Stomach smooth muscle (tissue), 2 donors: ENCODE results near the gene UBR1.
"Not testable (repeated sequence)": the region's sequence is repeated elsewhere in the genome, so short reads cannot be mapped to it uniquely, and the experiment has no call there.

ENCODE experiments used
- H3K27ac ChIP-seq: one replicate; pipeline ENCODE4 v1.7.0; 2013; ENCODE audit warnings: mild to moderate bottlenecking, low read length, inconsistent platforms
- H3K27me3 ChIP-seq, 2 donors: one replicate each; pipeline ENCODE4 v1.7.0; 2013; ENCODE audit warnings: low read length in 2 of 2; ENCODE audit not compliant: insufficient read depth in 2 of 2, control insufficient read depth in 1 of 2
- H3K36me3 ChIP-seq, 2 donors: one replicate each; pipeline ENCODE4 v1.7.0; 2013; ENCODE audit warnings: low read length in 2 of 2; ENCODE audit not compliant: control insufficient read depth in 2 of 2, insufficient read depth in 2 of 2
- H3K4me1 ChIP-seq: one replicate; pipeline ENCODE4 v1.7.0; 2013; ENCODE audit warnings: low read length; ENCODE audit not compliant: control insufficient read depth, insufficient read depth
- H3K4me3 ChIP-seq, 2 donors: one replicate each; pipeline ENCODE4 v1.7.0; 2013; ENCODE audit warnings: low read length in 2 of 2
- H3K9ac ChIP-seq, 2 donors: one replicate each; pipeline ENCODE4 v1.7.0; 2013; ENCODE audit warnings: low read length in 2 of 2, mild to moderate bottlenecking in 1 of 2
- H3K9me3 ChIP-seq, 2 donors: one replicate each; pipeline ENCODE4 v1.7.0; 2013; ENCODE audit warnings: low read length in 2 of 2; ENCODE audit not compliant: control insufficient read depth in 2 of 2
- donor health status: healthy.
- donor health status: Pancreatic carcinoma.

Gene UBR1

DNA sequence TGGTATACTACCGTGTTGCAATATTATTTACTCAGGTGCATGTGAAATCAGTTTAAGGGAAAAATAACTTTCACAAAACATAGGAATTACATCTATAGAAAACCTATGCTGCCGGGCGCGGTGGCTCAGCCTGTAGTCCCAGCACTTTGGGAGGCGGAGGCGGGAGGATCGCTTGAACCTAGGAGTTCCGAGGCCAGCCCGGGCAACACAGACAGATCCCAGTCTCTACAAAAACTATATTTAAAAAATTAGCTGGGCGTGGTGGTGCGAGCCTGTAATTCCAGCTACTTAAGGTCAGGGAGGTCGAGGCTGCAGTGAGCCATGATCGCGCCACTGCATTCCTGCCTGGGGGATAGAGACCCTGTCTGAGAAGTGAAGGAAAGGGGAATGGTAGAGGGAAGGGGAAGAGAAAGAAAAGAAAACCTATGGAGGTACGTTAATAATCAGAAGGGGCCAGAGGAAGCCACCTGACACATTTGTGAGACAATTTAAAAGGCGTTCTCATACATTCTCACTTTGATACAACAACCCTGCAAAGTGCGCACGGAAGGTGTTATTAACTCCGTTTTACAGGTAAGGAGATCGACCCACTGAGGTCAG lies 27.1 kb upstream of the UBR1 start:
- Histone ChIP-seq H3K27ac (peak overlapping the region; percentile 91), H3K9ac (peak overlapping the region; percentile 95 to 96), H3K9me3 (no peaks in the 10 kb centered on the region), H3K4me3 (peak overlapping the region; percentile 89 to 94), H3K36me3 (peaks cover 7 to 13% of the 10 kb centered on the region in 2 donors), H3K4me1 (peaks cover 8% of the 10 kb centered on the region), H3K27me3 (no peaks in the 10 kb centered on the region)

DNA sequence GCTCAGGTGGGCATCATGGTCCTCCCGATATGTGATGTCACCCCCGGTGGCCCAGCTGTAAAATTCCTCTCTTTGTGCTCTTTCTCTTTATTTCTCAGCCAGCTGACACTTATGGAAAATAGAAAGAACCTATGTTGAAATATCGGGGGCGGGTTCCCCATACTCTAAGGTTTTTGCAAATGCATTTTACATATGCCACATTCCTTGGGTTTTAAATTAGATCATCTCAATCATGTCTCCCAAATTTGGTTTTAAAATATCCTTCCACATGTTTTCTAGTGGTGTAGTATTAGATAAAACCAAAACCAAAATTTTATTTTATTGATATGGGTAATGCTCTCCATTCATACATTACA lies 23.1 kb upstream of the UBR1 start:
- Histone ChIP-seq H3K9me3 (no peaks in the 10 kb centered on the region), H3K27me3 (no peaks in the 10 kb centered on the region), H3K9ac (no peak overlapping the region), H3K4me3 (no peak overlapping the region), H3K27ac (no peak overlapping the region), H3K36me3 (no peaks in the 10 kb centered on the region), H3K4me1 (peaks cover 4% of the 10 kb centered on the region)

DNA sequence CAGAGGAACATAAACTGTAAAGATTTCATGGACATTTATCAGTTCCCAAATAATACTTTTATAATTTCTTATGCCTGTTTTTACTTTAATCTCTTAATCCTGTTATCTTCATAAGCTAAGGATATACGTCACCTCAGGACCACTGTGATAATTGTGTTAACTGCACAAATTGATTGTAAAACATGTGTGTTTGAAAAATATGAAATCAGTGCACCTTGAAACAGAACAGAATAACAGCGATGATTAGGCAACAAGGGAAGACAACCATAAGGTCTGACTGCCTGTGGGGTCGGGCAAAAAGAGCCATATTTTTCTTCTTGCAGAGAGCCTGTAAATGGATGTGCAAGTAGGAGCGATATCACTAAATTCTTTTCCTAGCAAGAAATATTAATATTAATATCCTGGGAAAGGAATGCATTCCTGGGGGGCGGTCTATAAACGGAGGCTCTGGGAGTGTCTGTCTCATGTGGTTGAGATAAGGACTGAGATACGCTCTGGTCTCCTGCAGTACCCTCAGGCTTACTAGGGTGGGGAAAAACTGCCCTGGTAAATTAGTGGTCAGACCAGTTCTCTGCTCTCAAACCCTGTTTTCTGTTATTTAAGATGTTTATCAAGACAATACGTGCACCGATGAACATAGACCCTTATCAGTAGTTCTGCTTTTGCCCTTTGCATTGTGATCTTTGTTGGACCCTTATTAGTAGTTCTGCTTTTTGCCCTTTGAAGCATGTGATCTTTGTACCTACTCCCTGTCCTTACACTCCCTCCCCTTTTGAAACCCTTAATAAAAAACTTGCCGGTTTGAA lies 22.5 kb upstream of the UBR1 start:
- H3K27me3 ChIP-seq, H3K36me3 ChIP-seq, H3K4me3 ChIP-seq, H3K9ac ChIP-seq, H3K27ac ChIP-seq, H3K4me1 ChIP-seq, H3K9me3 ChIP-seq: not testable (repeated sequence)

DNA sequence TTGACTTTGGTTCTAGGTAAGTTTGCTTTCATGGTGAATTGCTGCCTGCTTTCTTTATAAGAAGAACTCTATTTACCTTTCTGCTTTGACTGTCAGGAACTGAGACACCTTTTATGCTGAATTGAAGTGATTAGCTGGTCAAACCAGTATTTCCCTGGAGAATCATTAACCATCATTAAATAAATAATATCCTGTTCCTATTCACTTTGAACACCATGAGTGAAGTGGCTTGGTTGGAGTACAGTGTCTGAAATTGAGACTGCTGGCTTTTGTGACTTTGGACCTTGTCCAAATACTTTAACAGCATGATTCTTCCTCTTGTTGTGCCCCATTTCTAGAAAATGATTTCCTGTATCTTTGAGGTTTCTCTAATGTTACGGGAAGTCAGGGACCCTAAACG lies 21.9 kb upstream of the UBR1 start:
- peaks cover 5% of the 10 kb centered on the region for H3K4me1 ChIP-seq
- H3K4me3 ChIP-seq = no peak overlapping the region
- no peak overlapping the region for H3K9ac ChIP-seq
- no peaks in the 10 kb centered on the region for H3K9me3 ChIP-seq
- H3K27me3 ChIP-seq = no peaks in the 10 kb centered on the region
- H3K27ac ChIP-seq = no peak overlapping the region
- H3K36me3 ChIP-seq = no peaks in the 10 kb centered on the region

DNA sequence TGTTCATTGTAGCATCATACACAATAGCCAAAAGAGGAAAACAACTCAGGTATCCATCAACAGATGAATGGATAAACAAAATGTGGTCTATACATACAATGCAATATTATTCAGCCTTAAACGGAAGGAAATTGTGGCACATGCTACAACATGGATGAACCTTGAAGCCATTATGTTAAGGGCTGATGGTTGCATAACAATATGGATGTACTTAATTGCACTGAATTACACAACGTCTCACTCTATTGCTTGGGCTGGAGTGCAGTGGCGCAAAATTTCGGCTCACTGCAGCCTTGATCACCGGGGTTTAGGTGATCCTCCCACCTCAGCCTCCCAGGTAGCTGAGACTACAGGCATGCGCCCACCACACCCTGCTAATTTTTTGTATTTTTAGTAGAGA lies 20.5 kb upstream of the UBR1 start:
- Histone ChIP-seq H3K9me3 (no peaks in the 10 kb centered on the region), H3K27ac (no peak overlapping the region), H3K4me1 (peaks cover 8% of the 10 kb centered on the region)

DNA sequence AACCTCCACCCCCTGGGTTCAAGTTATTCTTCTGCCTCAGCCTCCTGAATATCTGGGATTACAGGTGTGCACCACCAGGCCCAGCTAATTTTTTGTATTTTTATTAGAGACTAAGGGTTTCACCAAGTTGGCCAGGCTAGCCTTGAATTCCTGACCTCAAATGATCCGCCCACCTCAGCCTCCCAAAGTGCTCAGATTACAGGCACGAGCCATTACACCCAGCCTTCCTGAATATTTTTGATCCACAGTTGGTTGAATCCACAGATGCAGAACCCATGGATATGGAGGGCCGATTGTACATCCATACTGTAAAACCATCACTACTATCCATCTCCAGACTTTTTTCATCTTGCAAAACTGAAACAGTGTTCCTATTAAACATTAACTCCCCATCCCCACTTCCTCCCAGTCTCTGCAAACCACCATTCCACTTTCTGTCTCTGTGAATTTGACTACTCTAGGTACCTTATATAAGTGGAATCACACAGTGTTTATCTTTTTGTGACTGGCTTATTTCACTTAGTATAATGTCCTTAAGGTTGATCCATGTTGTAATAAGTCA lies 19.3 kb upstream of the UBR1 start:
- Histone ChIP-seq H3K36me3 (no peaks in the 10 kb centered on the region), H3K27ac (no peak overlapping the region), H3K27me3 (no peaks in the 10 kb centered on the region), H3K9ac (no peak overlapping the region), H3K4me1 (peaks cover 8% of the 10 kb centered on the region), H3K9me3 (no peaks in the 10 kb centered on the region), H3K4me3 (no peak overlapping the region)

More for the DNA sequence above, 20.5 kb upstream of the UBR1 start:
- H3K36me3 ChIP-seq = no peaks in the 10 kb centered on the region
- no peak overlapping the region for H3K9ac ChIP-seq
- H3K4me3 ChIP-seq = no peak overlapping the region
- no peaks in the 10 kb centered on the region for H3K27me3 ChIP-seq

DNA sequence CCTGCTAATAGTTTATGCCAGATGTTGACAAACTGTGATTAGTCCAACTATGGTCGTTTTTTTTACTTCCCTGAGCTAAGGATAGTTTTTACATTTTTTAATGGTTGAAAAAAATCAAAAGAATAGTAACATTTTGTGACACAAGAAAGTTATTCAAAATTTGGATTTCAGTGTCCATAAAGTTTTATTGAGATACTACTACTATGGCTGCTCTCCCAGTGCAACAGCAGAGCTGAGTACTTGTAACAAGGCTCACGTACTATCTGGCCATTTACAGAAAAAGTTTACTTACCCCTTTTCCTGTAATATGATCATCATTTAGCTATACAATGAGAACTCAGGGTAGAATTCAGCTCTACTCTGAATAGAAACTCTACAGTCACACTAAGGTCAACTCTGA lies 16.0 kb upstream of the UBR1 start:
- Histone ChIP-seq H3K9ac (peak overlapping the region; percentile 98), H3K27ac (peak overlapping the region; percentile 99), H3K9me3 (no peaks in the 10 kb centered on the region), H3K4me1 (peaks cover 8% of the 10 kb centered on the region), H3K27me3 (no peaks in the 10 kb centered on the region), H3K36me3 (no peaks in the 10 kb centered on the region), H3K4me3 (peak overlapping the region; percentile 81 to 92)

DNA sequence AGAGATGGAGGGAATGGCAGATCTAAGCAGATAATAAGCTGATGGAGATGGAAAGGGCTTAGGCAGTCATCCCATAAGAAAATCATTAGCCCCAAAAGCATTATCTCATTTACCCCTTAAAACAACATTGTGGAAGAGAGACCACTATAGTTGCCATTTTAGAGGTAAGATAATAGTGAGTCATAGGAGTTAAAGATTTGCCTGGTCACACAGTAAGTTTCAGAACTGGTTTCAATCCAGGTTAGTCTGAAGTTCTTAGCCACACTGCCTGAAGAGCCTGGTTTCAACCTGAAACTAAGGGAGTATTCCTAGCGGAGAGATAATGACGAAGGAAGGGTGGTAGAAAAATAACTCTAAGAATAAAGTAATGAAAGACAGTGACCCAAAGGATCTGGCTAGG lies 13.0 kb upstream of the UBR1 start:
- Histone ChIP-seq H3K9ac (no peak overlapping the region), H3K27ac (no peak overlapping the region), H3K4me1 (peaks cover 8% of the 10 kb centered on the region), H3K36me3 (no peaks in the 10 kb centered on the region), H3K9me3 (no peaks in the 10 kb centered on the region), H3K27me3 (no peaks in the 10 kb centered on the region), H3K4me3 (no peak overlapping the region)

DNA sequence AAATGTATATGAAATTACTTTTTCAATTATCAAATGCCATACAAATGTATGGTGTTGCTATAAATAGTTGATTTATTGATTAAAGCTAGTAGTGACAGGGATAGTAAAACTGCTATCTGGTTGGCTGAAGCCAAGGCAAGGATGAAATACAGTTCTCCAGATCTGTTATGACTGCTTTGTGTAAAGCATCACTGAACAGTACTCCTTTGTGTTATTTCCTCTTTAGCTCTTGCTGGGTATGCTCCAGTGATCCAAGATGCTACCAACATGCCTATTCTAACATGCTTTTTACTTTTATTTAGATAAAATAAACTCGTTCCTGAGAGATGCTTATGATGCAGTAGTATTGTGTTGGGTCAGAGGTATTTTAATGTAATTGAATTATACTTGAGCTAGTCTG lies 12.4 kb upstream of the UBR1 start:
- Histone ChIP-seq H3K27ac (no peak overlapping the region), H3K4me1 (peaks cover 8% of the 10 kb centered on the region), H3K9ac (no peak overlapping the region), H3K36me3 (no peaks in the 10 kb centered on the region), H3K9me3 (no peaks in the 10 kb centered on the region), H3K27me3 (no peaks in the 10 kb centered on the region), H3K4me3 (no peak overlapping the region)

DNA sequence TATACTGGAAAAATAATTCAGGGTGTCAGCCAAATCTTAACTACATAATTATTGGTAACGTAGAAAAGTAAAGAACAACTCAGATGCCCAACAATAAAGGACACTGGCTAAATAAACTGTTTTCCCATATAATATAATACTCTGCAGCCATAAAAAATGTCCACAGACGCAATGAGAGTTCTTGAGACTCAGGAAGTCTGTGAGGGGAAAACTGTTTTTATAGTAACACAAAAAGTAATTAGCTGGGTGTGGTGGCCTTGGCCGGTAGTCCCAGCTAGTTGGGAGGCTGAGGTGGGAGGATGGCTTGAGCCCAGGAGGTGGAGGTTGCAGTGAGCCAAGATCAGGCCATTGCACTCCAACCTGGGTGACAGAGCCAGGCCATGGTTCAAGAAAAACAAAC lies 5.5 kb upstream of the UBR1 start:
- Histone ChIP-seq H3K4me1 (no peaks in the 10 kb centered on the region), H3K9ac (no peak overlapping the region), H3K27ac (no peak overlapping the region), H3K27me3 (no peaks in the 10 kb centered on the region), H3K36me3 (no peaks in the 10 kb centered on the region), H3K9me3 (no peaks in the 10 kb centered on the region), H3K4me3 (no peak overlapping the region)

DNA sequence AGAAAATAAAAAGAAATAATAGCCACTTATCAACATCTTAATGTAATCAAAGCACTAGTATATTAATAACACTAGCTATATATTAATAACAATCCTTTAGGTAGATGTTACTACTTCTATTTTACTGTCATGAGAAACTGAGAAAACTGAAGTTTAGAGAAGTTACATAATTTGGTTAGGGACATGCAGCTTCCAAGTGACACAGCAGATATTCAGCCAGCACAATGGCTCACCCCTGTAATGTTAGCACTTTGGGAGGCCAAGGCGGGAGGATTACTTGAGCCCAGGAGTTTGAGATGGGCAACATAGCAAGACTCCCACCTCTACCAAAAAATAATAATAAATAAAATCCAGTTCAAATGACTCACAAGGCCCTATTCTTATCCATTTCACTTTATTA lies 1.9 kb upstream of the UBR1 start:
- Histone ChIP-seq H3K36me3 (no peaks in the 10 kb centered on the region), H3K9me3 (no peaks in the 10 kb centered on the region), H3K4me3 (no peak overlapping the region), H3K4me1 (peaks cover 6% of the 10 kb centered on the region), H3K27ac (no peak overlapping the region), H3K27me3 (no peaks in the 10 kb centered on the region), H3K9ac (no peak overlapping the region)
